ENCODE results near the gene UBAP2.
"Not testable (repeated sequence)": the region's sequence is repeated elsewhere in the genome, so short reads cannot be mapped to it uniquely, and the experiment has no call there.

The UBAP2 gene

DNA sequence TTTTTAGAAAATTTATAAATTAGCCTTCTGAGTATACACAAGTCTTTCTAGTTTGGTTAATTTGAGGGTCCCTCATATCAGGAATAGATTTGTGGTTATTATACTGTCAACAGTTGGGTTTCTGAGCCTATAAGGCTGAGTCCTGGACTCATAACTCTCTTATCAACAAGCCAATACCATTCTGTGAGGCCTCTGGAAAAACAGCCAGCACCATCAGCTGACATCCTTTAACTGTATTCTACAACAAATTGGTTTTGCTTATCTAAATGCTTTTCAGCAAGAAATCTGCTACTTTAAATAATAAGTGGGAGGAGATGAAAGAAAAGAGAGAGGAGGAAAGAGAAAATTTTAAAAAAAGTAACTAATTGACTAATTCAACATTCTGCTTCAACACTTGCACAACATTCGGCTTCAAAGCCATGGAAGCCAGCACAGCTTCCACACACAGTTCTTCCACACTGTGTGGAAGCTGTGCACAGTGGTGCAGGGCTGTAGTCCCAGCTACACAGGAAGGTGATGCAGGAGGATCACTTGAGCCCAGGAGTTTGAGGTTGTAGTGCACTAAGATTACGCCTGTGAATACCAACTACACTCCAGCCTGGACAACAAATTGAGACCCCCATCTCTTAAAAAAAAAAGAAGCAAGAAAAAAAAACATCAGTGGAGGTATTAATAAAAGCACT is 84.5 kb downstream of the UBAP2 start:
- no peak for DNase-seq (ENCODE audit: low spot score)

GRCh38 chr9:33962468-33962867 is 86.2 kb downstream of the UBAP2 start:
- DNase-seq (ENCODE audit: low spot score): not testable (repeated sequence)

DNA sequence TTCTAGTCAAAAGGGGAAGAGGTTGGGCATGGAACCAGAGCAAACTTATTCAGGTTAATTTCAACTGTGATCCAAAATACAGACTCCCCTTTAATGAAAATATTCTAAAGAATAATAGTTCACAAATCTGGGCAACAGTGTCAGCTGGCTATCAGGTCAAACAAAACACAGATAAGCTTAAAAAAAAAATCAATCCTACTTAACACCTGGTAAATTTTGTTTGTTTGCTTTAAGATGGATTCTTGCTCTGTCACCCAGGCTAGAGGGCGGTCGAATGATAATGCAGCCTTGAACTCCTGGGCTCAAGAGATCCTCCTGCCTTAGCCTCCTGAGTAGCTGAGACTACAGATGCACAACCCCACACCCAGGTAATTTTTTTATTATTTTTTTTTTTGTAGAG is 89.0 kb downstream of the UBAP2 start:
- no peak for DNase-seq (ENCODE audit: low spot score)

- DNase-seq (ENCODE audit: low spot score): no peak
Observed at GRCh38 chr9:33956544-33956943, 92.1 kb downstream of the UBAP2 start.

DNA sequence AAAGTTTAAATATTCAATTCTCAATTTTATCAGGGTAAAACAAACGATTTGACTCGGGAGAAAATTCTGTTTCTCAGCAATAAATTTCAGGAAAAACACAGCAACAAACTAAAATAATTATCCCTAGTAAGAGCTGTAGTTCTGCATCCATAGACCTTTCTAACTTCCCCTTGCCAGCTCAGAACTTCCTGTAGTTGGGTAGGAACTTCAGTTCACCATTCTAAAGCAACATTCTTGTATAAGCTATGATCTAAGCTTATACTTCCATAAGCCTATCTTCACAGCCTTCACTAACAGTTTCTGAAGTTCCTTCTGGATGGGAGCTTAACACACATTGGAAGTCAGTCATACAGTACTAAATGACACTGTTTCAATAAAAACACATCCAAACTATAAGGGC is 96.6 kb downstream of the UBAP2 start:
- DNase-seq (ENCODE audit: low spot score): no peak

DNA sequence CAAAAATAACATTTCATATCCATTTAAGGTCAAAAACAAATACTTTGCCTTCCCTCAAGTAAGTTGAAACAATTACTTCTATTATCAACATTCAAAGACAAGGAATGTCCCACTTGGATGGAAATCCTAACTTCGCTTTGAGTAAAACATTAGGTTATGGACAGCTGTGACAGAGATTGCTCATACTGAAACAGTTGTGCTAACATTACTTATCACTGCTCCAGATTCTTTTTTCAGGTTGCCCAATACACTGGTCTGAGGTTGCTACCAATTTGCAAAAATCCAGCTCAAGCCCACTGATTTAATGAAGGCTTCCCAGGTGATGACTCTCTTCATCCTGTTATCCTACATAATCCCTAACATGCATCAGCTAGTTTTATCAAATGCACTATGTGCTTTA is 98.3 kb downstream of the UBAP2 start:
- no peak for DNase-seq (ENCODE audit: low spot score)

- DNase-seq (ENCODE audit: low spot score): no peak
Observed at GRCh38 chr9:33946779-33947535, 101.7 kb downstream of the UBAP2 start.

GRCh38 chr9:33943389-33943788 is 105.3 kb downstream of the UBAP2 start:
- no peak for DNase-seq (ENCODE audit: low spot score)

DNA sequence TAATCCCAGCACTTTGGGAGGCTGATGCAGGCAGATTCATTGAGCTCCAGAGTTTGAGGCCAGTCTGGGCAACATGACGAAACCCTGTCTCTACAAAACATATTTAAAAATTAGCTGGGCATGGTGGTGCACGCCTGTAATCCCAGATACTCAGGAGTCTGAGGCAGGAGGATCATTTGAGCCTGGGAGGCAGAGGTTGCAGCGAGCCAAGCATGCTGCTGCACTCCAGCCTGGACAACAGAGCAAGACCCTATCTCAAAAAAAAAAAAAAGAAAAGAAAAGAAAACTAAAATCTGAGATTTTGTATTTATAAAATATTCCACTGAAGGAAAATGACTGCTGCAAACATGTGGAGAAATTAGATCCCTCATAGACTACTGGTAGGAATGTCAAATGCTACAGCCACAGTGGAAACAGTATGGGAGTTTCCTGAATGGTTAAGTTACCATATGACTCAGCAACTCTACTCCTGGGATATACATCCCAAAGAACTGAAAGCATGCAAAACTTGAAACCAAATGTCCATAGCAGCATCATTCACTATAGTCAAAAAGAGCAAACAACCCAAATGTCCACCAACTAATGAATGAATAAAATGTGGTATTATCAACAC is 106.1 kb downstream of the UBAP2 start:
- DNase-seq (ENCODE audit: low spot score): no peak

DNA sequence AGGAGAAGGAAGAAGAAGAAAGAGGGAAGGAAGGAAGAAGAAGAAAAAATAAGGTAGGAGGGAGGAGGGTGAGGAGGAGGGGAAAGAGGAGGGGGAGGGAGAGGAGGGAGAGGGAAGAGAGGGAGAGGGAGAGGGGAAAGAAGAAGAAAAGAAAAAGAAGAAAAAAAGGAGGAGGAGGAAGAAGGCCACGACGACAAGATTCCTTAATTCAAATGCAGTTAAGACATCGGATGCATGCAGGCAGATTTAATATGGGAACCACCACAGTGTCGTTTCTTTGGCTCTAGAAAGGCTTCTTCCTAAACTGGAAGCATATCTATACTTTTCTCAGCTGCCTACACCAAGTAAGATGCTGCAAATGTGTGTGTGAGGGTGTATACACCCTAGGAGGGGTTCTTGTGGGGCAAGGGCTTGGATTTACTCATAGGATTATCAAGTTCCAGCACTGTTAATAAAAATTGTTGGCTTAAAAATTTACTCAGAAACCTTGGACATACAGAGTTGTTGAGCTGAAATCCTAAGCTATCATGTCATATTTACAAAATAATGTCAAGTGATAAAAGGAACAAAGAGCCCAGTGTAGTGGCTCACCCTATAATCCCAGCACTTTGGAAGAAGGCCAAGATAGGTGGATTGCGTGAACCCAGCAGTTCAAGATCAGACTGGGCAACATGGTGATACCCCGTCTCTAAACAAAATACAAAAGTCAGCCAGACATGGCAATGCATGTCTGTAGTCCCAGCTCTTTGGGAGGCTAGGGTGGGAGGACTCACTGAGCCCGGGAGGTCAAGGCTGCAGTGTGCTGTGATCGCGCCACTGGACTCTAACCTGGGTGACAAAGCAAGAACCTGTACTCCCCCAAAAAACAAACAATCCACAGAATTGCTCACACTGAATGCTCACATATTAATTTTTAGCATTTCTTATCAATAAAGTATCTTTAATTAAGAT is 108.5 kb downstream of the UBAP2 start:
- DNase-seq (ENCODE audit: low spot score): peak; percentile 43

GRCh38 chr9:33934188-33934878 is 114.4 kb downstream of the UBAP2 start:
- no peak for DNase-seq (ENCODE audit: low spot score)

DNA sequence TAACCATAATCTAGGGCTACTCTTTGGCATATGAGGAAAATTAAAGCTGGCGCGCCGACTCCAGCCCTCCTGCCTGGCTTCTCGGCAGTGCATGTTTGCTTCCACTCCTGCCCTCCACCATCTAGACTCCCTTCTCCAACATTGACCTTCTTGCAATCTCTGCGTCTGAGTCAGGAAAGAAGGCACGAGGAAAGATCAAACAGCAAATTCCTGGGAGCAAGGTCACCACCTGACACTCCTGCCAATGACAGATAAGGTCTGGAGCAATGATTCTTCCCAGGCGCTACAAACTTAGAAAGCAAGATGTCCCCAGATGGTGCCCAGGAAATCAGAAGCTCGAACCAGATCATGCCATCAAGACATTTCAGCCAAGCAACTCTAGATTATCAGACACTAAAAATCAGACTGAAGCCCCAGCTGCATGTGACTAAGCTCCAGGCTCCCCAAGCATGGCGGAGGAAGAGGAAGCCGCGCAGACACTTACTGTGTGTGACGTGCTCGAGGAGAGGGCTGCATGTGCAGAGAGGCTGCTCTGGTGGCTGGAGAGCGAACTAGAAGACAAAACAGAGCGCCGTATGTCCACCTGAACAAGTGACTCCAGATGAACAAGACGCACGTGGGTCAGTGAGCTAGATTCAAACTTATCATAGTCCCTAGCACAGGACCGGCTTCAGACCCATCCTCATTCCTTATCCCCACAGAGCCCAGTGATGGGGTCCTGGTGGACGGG is 116.4 kb downstream of the UBAP2 start:
- DNase-seq (ENCODE audit: low spot score): no peak

GRCh38 chr9:33931326-33931725 is 117.4 kb downstream of the UBAP2 start:
- DNase-seq (ENCODE audit: low spot score): no peak

- DNase-seq (ENCODE audit: low spot score): no peak
Observed at GRCh38 chr9:33927694-33928093, 121.0 kb downstream of the UBAP2 start.

- DNase-seq (ENCODE audit: low spot score): no peak
Observed at GRCh38 chr9:33926746-33927485, 121.8 kb downstream of the UBAP2 start.

- peak; percentile 47 for DNase-seq (ENCODE audit: low spot score)
Observed at GRCh38 chr9:33924978-33925797, 123.5 kb downstream of the UBAP2 start.

DNA sequence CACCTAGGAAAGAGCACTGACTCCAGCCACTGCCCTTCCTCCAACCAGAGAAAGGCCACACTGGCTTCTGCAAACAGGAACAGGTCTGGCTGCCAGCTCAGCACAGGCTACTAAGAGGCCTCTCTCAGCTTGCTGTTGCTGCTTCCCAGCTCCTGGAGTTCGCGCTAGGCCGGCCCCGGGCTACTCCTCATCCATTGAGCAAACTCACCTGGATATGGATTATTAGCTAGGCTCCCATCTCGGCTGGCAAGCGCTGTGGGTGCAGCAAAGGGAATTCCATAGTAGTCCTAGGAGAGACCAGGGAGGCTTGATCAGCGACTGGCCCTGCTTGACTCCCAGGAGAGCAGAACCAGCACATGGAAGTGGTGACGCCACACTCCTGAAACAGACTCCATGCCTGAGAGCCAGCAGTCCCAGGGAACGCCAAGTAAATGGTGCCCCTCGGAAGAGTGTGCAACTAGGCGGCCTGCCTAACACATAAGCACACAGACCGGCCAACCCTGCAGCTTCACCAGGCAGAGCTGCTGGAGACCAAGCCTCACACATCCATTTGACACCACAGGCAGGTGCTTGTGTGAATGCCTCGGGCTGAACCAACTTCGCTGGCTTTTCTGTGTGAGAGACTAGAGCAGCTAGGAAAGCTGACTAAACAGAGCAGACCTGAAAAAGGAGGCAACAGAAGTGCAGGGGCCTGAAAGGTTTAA is 124.5 kb downstream of the UBAP2 start:
- DNase-seq (ENCODE audit: low spot score): no peak

GRCh38 chr9:33923079-33923478 is 125.6 kb downstream of the UBAP2 start:
- no peak for DNase-seq (ENCODE audit: low spot score)
